ENCODE measurements around the gene SLC16A3.

GRCh38 chr17:82287868-82288801 is 59.3 kb downstream of the SLC16A3 start:
- no peak for TF ChIP-seq CTCF (IDR thresholded peaks at IDR 0.05)
- TF ChIP-seq ZFX (IDR thresholded peaks at IDR 0.05; ENCODE audit: borderline replicate concordance), result no peak
